CMK (cell line): ENCODE measurements around the gene FAM47A.

ENCODE experiments used
- DNase-seq: peaks from one replicate; pipeline ENCODE4 v3.0.0-alpha.2; 2010; ENCODE audit warnings: low read depth

The FAM47A gene

GRCh38 chrX:34132028-34132427 lies at the start of gene FAM47A:
Gene FAM47A, minus strand, starts transcription at chrX:34132314. Its CDS starts 36 bp downstream, at chrX:34132278.
- DNase-seq, result no peak

GRCh38 chrX:34147345-34147744 lies 15.2 kb upstream of the FAM47A start:
- DNase-seq, result no peak

GRCh38 chrX:34146906-34147305 lies 14.8 kb upstream of the FAM47A start:
- DNase-seq, result no peak

GRCh38 chrX:34144246-34144645 lies 12.1 kb upstream of the FAM47A start:
- no peak for DNase-seq

GRCh38 chrX:34140816-34141215 lies 8.7 kb upstream of the FAM47A start:
- DNase-seq, result no peak

- no peak for DNase-seq
Observed at GRCh38 chrX:34130980-34131744, 952 bp downstream of the FAM47A start.

GRCh38 chrX:34130501-34130900 lies 1.6 kb downstream of the FAM47A start:
- no peak for DNase-seq

- no peak for DNase-seq
Observed at GRCh38 chrX:34126011-34126410, 6.1 kb downstream of the FAM47A start.

GRCh38 chrX:34119122-34119521 lies 13.0 kb downstream of the FAM47A start:
- DNase-seq, result no peak

- no peak for DNase-seq
Observed at GRCh38 chrX:34112459-34112858, 19.7 kb downstream of the FAM47A start.
